ENCODE data around the gene SSBP3. TPM values are rescaled to one million over a fixed set of nuclear protein-coding genes. Genes with fewer than 3 reads are reported as not detected.

The SSBP3 gene
- total RNA-seq, 3 donors from 2014 or later (not counting 1 experiment from before 2014, with no cell fraction given) = 162 to 224 (median 164) TPM

- ATAC-seq (no peak), DNase-seq (no peak)
- Mint-ChIP-seq H3K4me3 (no peak overlapping the region), H3K27me3 (ENCODE audit: low read depth in 2 of 2) (no peaks in the 10 kb centered on the region), H3K27ac (peak overlapping the region; percentile 74 to 87), H3K9me3 (no peaks in the 10 kb centered on the region), H3K36me3 (no peaks in the 10 kb centered on the region), H3K4me1 (peaks cover 90 to 96% of the 10 kb centered on the region in 2 donors)
- Histone ChIP-seq H3K4me3 (ENCODE audit: low read length) (no peak overlapping the region), H3K4me1 (ENCODE audit: control insufficient read depth, insufficient read depth, low read length) (peaks cover 54% of the 10 kb centered on the region), H3K27me3 (ENCODE audit: control insufficient read depth, insufficient read depth, low read length) (no peaks in the 10 kb centered on the region), H3K27ac (ENCODE audit: low read length) (no peak overlapping the region), H3K9me3 (ENCODE audit: control insufficient read depth, insufficient read depth, low read length) (no peaks in the 10 kb centered on the region), H3K36me3 (ENCODE audit: control insufficient read depth, insufficient read depth, low read length) (no peaks in the 10 kb centered on the region)
- TF ChIP-seq, protein P1, sequence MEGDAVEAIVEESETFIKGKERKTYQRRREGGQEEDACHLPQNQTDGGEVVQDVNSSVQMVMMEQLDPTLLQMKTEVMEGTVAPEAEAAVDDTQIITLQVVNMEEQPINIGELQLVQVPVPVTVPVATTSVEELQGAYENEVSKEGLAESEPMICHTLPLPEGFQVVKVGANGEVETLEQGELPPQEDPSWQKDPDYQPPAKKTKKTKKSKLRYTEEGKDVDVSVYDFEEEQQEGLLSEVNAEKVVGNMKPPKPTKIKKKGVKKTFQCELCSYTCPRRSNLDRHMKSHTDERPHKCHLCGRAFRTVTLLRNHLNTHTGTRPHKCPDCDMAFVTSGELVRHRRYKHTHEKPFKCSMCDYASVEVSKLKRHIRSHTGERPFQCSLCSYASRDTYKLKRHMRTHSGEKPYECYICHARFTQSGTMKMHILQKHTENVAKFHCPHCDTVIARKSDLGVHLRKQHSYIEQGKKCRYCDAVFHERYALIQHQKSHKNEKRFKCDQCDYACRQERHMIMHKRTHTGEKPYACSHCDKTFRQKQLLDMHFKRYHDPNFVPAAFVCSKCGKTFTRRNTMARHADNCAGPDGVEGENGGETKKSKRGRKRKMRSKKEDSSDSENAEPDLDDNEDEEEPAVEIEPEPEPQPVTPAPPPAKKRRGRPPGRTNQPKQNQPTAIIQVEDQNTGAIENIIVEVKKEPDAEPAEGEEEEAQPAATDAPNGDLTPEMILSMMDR (IDR thresholded peaks at IDR 0.05) = no peak
- intact Hi-C loops (cut with micrococcal nuclease) = no loop called here
- WGBS (ENCODE audit: insufficient coverage) = 80% methylated on average over 4 of the region's 4 CpGs
These were observed 34.3 kb downstream of the SSBP3 start for GRCh38 chr1:54371942-54372275.

DNA sequence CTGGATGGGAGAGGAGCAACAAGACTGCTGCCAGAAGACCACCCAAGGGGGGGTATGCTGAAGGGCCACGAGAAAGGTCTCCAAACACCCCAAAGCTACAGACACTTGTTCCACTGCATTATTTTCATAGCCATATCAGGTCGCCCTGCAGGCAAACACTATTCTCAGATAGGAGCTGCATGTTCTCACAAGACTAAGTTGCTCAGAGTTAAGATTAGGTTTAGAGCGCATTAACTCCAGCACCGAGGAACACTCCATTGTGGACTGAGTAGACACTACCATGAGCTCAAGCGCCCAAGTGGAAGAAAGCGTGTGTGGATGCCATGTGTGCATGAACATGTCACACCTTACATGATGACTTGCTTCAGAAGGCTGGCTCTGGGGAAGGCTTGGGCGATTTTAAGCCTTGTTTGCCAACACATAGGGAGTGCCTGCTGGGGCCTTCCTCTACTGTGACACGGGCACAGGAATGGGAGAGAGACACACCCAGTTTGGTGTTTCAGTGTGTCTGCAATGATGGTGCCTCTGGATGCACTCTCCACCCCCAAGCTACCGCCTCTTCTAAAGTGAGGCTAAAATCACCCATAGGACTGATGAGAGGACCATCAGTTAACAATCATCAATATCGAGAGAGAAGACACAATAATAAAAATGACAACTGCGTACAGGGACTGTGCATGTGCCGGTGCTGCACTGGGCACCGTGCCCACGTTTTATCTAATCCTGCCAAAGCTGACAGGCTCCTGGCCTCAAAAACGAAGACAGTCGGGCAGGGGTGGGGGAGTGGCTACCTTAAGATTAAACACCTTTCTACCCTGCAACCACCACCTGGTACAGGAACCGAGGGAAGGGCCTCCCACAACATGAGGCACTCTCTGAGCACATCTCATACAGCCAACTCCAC, 34.9 kb downstream of the SSBP3 start:
- 86% methylated on average over 17 of the region's 17 CpGs for WGBS (ENCODE audit: insufficient coverage)
- peak overlapping the region; percentile 74 to 87 for H3K27ac Mint-ChIP-seq
- Histone ChIP-seq H3K4me1 (ENCODE audit: control insufficient read depth, insufficient read depth, low read length) (peaks cover 48% of the 10 kb centered on the region), H3K27me3 (ENCODE audit: control insufficient read depth, insufficient read depth, low read length) (no peaks in the 10 kb centered on the region), H3K36me3 (ENCODE audit: control insufficient read depth, insufficient read depth, low read length) (no peaks in the 10 kb centered on the region), H3K9me3 (ENCODE audit: control insufficient read depth, insufficient read depth, low read length) (no peaks in the 10 kb centered on the region), H3K27ac (ENCODE audit: low read length) (no peak overlapping the region), H3K4me3 (ENCODE audit: low read length) (no peak overlapping the region)
- no peaks in the 10 kb centered on the region for H3K9me3 Mint-ChIP-seq
- H3K36me3 Mint-ChIP-seq = no peaks in the 10 kb centered on the region
- intact Hi-C loops (cut with micrococcal nuclease) = no loop called here
- H3K4me3 Mint-ChIP-seq = no peak overlapping the region
- ATAC-seq (no peak), DNase-seq (no peak)
- H3K27me3 Mint-ChIP-seq (ENCODE audit: low read depth in 2 of 2) = no peaks in the 10 kb centered on the region
- TF ChIP-seq, protein P1 (IDR thresholded peaks at IDR 0.05) = no peak
- H3K4me1 Mint-ChIP-seq = peaks cover 88 to 93% of the 10 kb centered on the region in 2 donors

GRCh38 chr1:54370287-54370989, 35.8 kb downstream of the SSBP3 start:
- Histone ChIP-seq H3K9me3 (ENCODE audit: control insufficient read depth, insufficient read depth, low read length) (no peaks in the 10 kb centered on the region), H3K27ac (ENCODE audit: low read length) (no peak overlapping the region), H3K4me3 (ENCODE audit: low read length) (no peak overlapping the region), H3K4me1 (ENCODE audit: control insufficient read depth, insufficient read depth, low read length) (peaks cover 39% of the 10 kb centered on the region), H3K36me3 (ENCODE audit: control insufficient read depth, insufficient read depth, low read length) (no peaks in the 10 kb centered on the region), H3K27me3 (ENCODE audit: control insufficient read depth, insufficient read depth, low read length) (no peaks in the 10 kb centered on the region)
- H3K36me3 Mint-ChIP-seq = no peaks in the 10 kb centered on the region
- intact Hi-C loops (cut with micrococcal nuclease) = no loop called here
- H3K4me1 Mint-ChIP-seq = peaks cover 90 to 93% of the 10 kb centered on the region in 2 donors
- H3K27ac Mint-ChIP-seq = peak overlapping the region; percentile 74 to 87
- no peaks in the 10 kb centered on the region for H3K27me3 Mint-ChIP-seq (ENCODE audit: low read depth in 2 of 2)
- 94% methylated on average over 14 of the region's 14 CpGs for WGBS (ENCODE audit: insufficient coverage)
- DNase-seq (no peak), ATAC-seq (no peak)
- no peaks in the 10 kb centered on the region for H3K9me3 Mint-ChIP-seq
- no peak overlapping the region for H3K4me3 Mint-ChIP-seq
- TF ChIP-seq, protein P1 (IDR thresholded peaks at IDR 0.05) = no peak

Measured in natural killer cell (primary cell).